H1 (cell line): ENCODE results near the gene NOL4L. TPM values are rescaled to one million over a fixed set of nuclear protein-coding genes. Genes with fewer than 3 reads are reported as not detected.

Source experiments
- CTCF ChIA-PET: fragments of 300-600 bp; sonication (Branson Sonifier 250); formaldehyde crosslinking; loops from one replicate; lab custom pipeline; 2021; ENCODE audit not compliant: partially characterized antibody; lab: Charles Lee
- POLR2A ChIA-PET: fragments of 300-600 bp; sonication (Branson Sonifier 250); formaldehyde crosslinking; loops from one replicate; lab custom pipeline; 2021; ENCODE audit warnings: inconsistent platforms; ENCODE audit not compliant: partially characterized antibody; lab: Charles Lee
- DNase-seq, 2 experiments: peaks; one replicate each; pipeline versions ENCODE4 v3.0.0 to v3.0.0-alpha.2; 2010 to 2022; ENCODE audit warnings: low spot score in 2 of 2, low read depth in 1 of 2, mixed read lengths in 1 of 2
- FAIRE-seq: peaks from 2 replicates; lab custom pipeline; 2011; peaks lifted over from hg19 to GRCh38; lab: Jason Lieb, UNC
- H2AFZ ChIP-seq: 2 replicates; pipeline ENCODE4 v1.8.1; 2012; ENCODE audit warnings: low read length, inconsistent platforms
- H2AK5ac ChIP-seq: 2 replicates; pipeline ENCODE4 v1.6.1; 2013; ENCODE audit warnings: low read depth, low read length
- H2BK120ac ChIP-seq: replicated peaks from 2 replicates; pipeline ENCODE3; 2013; ENCODE audit warnings: low read depth, low read length, inconsistent platforms
- H2BK12ac ChIP-seq: 2 replicates; pipeline ENCODE4 v1.6.1; 2013; ENCODE audit warnings: low read depth, low read length
- H2BK15ac ChIP-seq: 2 replicates; pipeline ENCODE4 v1.6.1; 2013; ENCODE audit warnings: low read length
- H2BK20ac ChIP-seq: 2 replicates; pipeline ENCODE4 v1.6.1; 2013; ENCODE audit warnings: low read length
- H2BK5ac ChIP-seq: 2 replicates; pipeline ENCODE4 v1.6.1; 2013; ENCODE audit warnings: low read depth, low read length
- H3K14ac ChIP-seq: 2 replicates; pipeline ENCODE4 v1.6.1; 2013; ENCODE audit warnings: inconsistent platforms; ENCODE audit not compliant: insufficient read length
- H3K18ac ChIP-seq: 2 replicates; pipeline ENCODE4 v1.6.1; 2013; ENCODE audit warnings: low read length; ENCODE audit errors: extremely low read depth
- H3K23ac ChIP-seq: 2 replicates; pipeline ENCODE4 v1.6.1; 2013; ENCODE audit warnings: inconsistent platforms; ENCODE audit not compliant: insufficient read length
- H3K23me2 ChIP-seq: 2 replicates; pipeline ENCODE4 v1.6.1; 2013; ENCODE audit warnings: low read depth, low read length
- H3K27ac ChIP-seq: 2 replicates; pipeline ENCODE4 v1.6.1; 2011; ENCODE audit warnings: low read depth, low read length, inconsistent platforms
- H3K27me3 ChIP-seq, 4 experiments: replicated peaks in 1 of 4; 1 replicate in 1 of 4; 2 replicates in 3 of 4; pipeline versions ENCODE4 v1.6.1 to v1.8.1; 2011 to 2013; ENCODE audit warnings: low read length in 3 of 4, mild to moderate bottlenecking in 3 of 4, inconsistent platforms in 2 of 4, mixed read lengths in 2 of 4, moderate library complexity in 1 of 4; ENCODE audit not compliant: control insufficient read depth in 3 of 4, insufficient read depth in 3 of 4; ENCODE audit errors: extremely low read depth in 1 of 4
- H3K36me3 ChIP-seq, 4 experiments: 2 replicates each; pipeline versions ENCODE4 v1.6.1 to v1.8.1; 2011 to 2013; ENCODE audit warnings: mild to moderate bottlenecking in 4 of 4, low read length in 3 of 4, moderate library complexity in 2 of 4, control low read depth in 1 of 4, inconsistent platforms in 1 of 4; ENCODE audit not compliant: insufficient read depth in 4 of 4, control insufficient read depth in 2 of 4
- H3K4ac ChIP-seq: replicated peaks from 2 replicates; pipeline ENCODE3; 2013; ENCODE audit warnings: low read length, low read depth, mixed read lengths, inconsistent platforms; ENCODE audit not compliant: insufficient read length
- H3K4me1 ChIP-seq, 4 experiments: replicated peaks in 1 of 4; 1 replicate in 1 of 4; 2 replicates in 3 of 4; pipeline versions ENCODE4 v1.6.1 to v1.8.1; 2011 to 2013; ENCODE audit warnings: low read length in 3 of 4, inconsistent platforms in 2 of 4, mixed read lengths in 1 of 4; ENCODE audit not compliant: insufficient read depth in 4 of 4, control insufficient read depth in 3 of 4
- H3K4me2 ChIP-seq, 2 experiments: 2 replicates each; pipeline versions ENCODE4 v1.6.1 to v1.8.1; 2011 to 2013; ENCODE audit warnings: low read depth in 2 of 2, low read length in 2 of 2, control low read depth in 1 of 2, inconsistent platforms in 1 of 2, mild to moderate bottlenecking in 1 of 2; ENCODE audit not compliant: insufficient read depth in 1 of 2
- H3K4me3 ChIP-seq, 4 experiments: fragments of 200-600, 300-600 bp in 1 of 4; sonication (generic), shearing (Covaris generic), sonication (Bioruptor Twin) in 1 of 4; 2 replicates each; pipeline versions ENCODE4 v1.5.1 to v1.8.1; 2011 to 2016; ENCODE audit warnings: low read length in 4 of 4, low read depth in 3 of 4, control low read depth in 2 of 4, inconsistent platforms in 2 of 4, mild to moderate bottlenecking in 2 of 4, mixed read lengths in 1 of 4, moderate library complexity in 1 of 4; ENCODE audit not compliant: insufficient read depth in 2 of 4; ENCODE audit errors: extremely low read depth in 1 of 4
- H3K56ac ChIP-seq: replicated peaks from 2 replicates; pipeline ENCODE3; 2013; ENCODE audit warnings: low read depth, mild to moderate bottlenecking, mixed read lengths, low read length, inconsistent platforms; ENCODE audit not compliant: insufficient read length
- H3K79me1 ChIP-seq: 2 replicates; pipeline ENCODE4 v1.6.1; 2013; ENCODE audit warnings: low read depth, low read length, control low read depth
- H3K79me2 ChIP-seq, 2 experiments: 2 replicates each; pipeline versions ENCODE4 v1.6.1 to v1.8.1; 2012 to 2013; ENCODE audit warnings: low read length in 2 of 2, mild to moderate bottlenecking in 2 of 2, inconsistent platforms in 1 of 2; ENCODE audit not compliant: insufficient read depth in 2 of 2, control insufficient read depth in 1 of 2
- H3K9ac ChIP-seq, 4 experiments: replicated peaks in 1 of 4; 1 replicate in 1 of 4; 2 replicates in 3 of 4; pipeline versions ENCODE4 v1.6.1 to v1.8.1; 2011 to 2013; ENCODE audit warnings: low read depth in 3 of 4, low read length in 3 of 4, control low read depth in 2 of 4, mild to moderate bottlenecking in 2 of 4, moderate library complexity in 2 of 4, inconsistent platforms in 1 of 4; ENCODE audit errors: extremely low read depth in 1 of 4
- H3K9me3 ChIP-seq, 2 experiments: 2 replicates each; pipeline versions ENCODE4 v1.6.1 to v1.8.1; 2012 to 2013; ENCODE audit warnings: mild to moderate bottlenecking in 2 of 2, moderate library complexity in 2 of 2, control low read depth in 1 of 2, inconsistent platforms in 1 of 2, low read depth in 1 of 2, low read length in 1 of 2, mixed read lengths in 1 of 2; ENCODE audit not compliant: insufficient read depth in 2 of 2
- H4K20me1 ChIP-seq, 2 experiments: replicated peaks in 1 of 2; 2 replicates each; pipeline versions ENCODE3 to v1.8.1; 2011 to 2013; ENCODE audit warnings: inconsistent platforms in 2 of 2, low read length in 2 of 2, mild to moderate bottlenecking in 1 of 2; ENCODE audit not compliant: insufficient read depth in 2 of 2, control insufficient read depth in 1 of 2
- H4K5ac ChIP-seq: 2 replicates; pipeline ENCODE4 v1.6.1; 2013; ENCODE audit warnings: low read length, low read depth, mixed read lengths, inconsistent platforms; ENCODE audit not compliant: insufficient read length
- H4K8ac ChIP-seq: 2 replicates; pipeline ENCODE4 v1.8.0; 2013; ENCODE audit warnings: mild to moderate bottlenecking, moderate library complexity, low read length, inconsistent platforms; ENCODE audit not compliant: insufficient read depth; ENCODE audit errors: extremely low read depth
- H4K91ac ChIP-seq: replicated peaks from 2 replicates; pipeline ENCODE3; 2013; ENCODE audit warnings: low read length, mixed read lengths, inconsistent platforms; ENCODE audit not compliant: insufficient read length
- EZH2 ChIP-seq: fragments of 200-600 bp; sonication (generic); IDR thresholded peaks from 2 replicates; pipeline ENCODE4 v1.7.1; 2012; ENCODE audit warnings: low read depth, mild to moderate bottlenecking, moderate library complexity, low read length, inconsistent platforms; ENCODE audit not compliant: severe bottlenecking
- JUN ChIP-seq: IDR thresholded peaks from 2 replicates; pipeline ENCODE4 v1.6.1; 2011; ENCODE audit warnings: low read depth, mild to moderate bottlenecking, improper control_type of control experiment, low read length
- RBBP5 ChIP-seq: IDR thresholded peaks from 2 replicates; pipeline ENCODE4 v1.7.1; 2012; ENCODE audit warnings: low read depth, mild to moderate bottlenecking, inconsistent platforms, low read length, moderate library complexity, borderline replicate concordance
- TCF12 ChIP-seq: IDR thresholded peaks from 2 replicates; pipeline ENCODE4 v1.6.1; 2011; ENCODE audit warnings: low read depth, mild to moderate bottlenecking, low read length
- YY1 ChIP-seq: IDR thresholded peaks from 2 replicates; pipeline ENCODE4 v1.6.1; 2011; ENCODE audit warnings: low read depth, mild to moderate bottlenecking, low read length
- WGBS, 2 experiments: shearing (Covaris generic) in 1 of 2; methylation state at CpG; one replicate each; pipeline versions ENCODE4 v1.1.6 to v1.1.7; 2013 to 2015; ENCODE audit warnings: low lambda C conversion rate in 2 of 2, mixed read lengths in 2 of 2, inconsistent platforms in 1 of 2, low coverage in 1 of 2, missing lambda C conversion rate in 1 of 2; ENCODE audit not compliant: insufficient replicate concordance in 2 of 2, insufficient coverage in 1 of 2, insufficient read length in 1 of 2; ENCODE audit errors: extremely low coverage in 1 of 2, missing lambda C conversion rate in 1 of 2; 5-methylcytosine and 5-hydroxymethylcytosine counted together
- polyA plus RNA-seq, 7 experiments: library from polyadenylated mRNA; depleted of rRNA in 3 of 7; stranded (reverse) in 5 of 7; unstranded in 2 of 7; fragments of >200 nt in 5 of 7; fragments of 200-250 nt in 2 of 7; gene quantifications; 1 replicate in 5 of 7; 2 replicates in 1 of 7; 4 replicates in 1 of 7; pipeline versions ENCODE4 v1.2.1 to v1.2.3, GENCODE V29; 2011 to 2013; ENCODE audit warnings: missing spikeins in 2 of 7, mixed read lengths in 2 of 7
- total RNA-seq: library from RNA; stranded (reverse); fragmentation: NEBNext Ultra II Directional; extraction: Animal tissue kit (Norgen Biotek cat#: 25700); gene quantifications from 2 replicates; pipeline ENCODE4 v1.2.1, GENCODE V29; 2021
- TF ChIP-seq, protein P1 (sequence below): IDR thresholded peaks from 2 replicates; pipeline ENCODE4 v1.6.1; 2012; ENCODE audit warnings: low read length, inconsistent platforms

Gene NOL4L
- total and polyA plus RNA-seq, 2 of the 8 experiments (the other 6 are each of a cell fraction or from before 2014, with no cell fraction given), result 15.3 to 23.7 TPM

DNA sequence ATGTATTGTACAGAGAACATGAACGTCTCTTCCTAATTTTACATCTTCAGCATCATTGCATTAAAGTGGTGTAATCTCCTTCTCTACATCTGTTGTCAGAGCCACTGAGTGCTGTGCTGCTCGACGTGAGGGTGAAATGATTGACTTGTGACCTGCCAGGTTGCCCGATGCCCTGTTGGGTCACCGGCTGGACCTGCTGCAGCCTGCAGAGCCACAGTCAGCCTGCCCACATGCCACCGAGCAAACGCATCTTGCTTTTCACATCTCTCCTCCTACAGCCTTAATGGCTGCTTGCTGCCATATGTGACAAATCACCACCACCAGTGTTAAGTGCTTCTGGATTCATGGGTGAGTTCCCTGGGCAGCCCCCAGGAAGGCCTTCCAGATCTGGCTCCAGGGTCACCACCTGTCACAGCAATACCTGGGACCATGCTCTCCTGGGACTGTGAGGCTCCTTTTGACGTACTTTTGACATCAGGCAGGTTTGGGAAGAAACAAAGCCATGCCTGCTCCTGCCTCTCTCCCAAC lies 146.7 kb downstream of the NOL4L start:
- TF ChIP-seq, protein P1, sequence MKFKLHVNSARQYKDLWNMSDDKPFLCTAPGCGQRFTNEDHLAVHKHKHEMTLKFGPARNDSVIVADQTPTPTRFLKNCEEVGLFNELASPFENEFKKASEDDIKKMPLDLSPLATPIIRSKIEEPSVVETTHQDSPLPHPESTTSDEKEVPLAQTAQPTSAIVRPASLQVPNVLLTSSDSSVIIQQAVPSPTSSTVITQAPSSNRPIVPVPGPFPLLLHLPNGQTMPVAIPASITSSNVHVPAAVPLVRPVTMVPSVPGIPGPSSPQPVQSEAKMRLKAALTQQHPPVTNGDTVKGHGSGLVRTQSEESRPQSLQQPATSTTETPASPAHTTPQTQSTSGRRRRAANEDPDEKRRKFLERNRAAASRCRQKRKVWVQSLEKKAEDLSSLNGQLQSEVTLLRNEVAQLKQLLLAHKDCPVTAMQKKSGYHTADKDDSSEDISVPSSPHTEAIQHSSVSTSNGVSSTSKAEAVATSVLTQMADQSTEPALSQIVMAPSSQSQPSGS, result no peak
- TF ChIP-seq TCF12, result no peak
- no peak for TF ChIP-seq JUN
- no peak for TF ChIP-seq YY1
- TF ChIP-seq EZH2, result no peak
- TF ChIP-seq RBBP5, result no peak
- Histone ChIP-seq H3K4ac (no peak overlapping the region), H2AFZ (no peak overlapping the region), H2BK120ac (no peak overlapping the region), H4K5ac (no peak overlapping the region), H2BK5ac (no peak overlapping the region), H3K27me3 (no peaks in the 10 kb centered on the region), H3K4me2 (no peak overlapping the region), H3K4me3 (no peak overlapping the region), H3K9me3 (no peaks in the 10 kb centered on the region), H3K9ac (no peak overlapping the region), H3K79me1 (no peaks in the 10 kb centered on the region; the same call in 1 of the 2 replicates), H3K27ac (no peak overlapping the region), H3K23me2 (no peaks in the 10 kb centered on the region), H2BK20ac (no peak overlapping the region), H3K56ac (no peak overlapping the region), H2BK15ac (no peak overlapping the region), H3K4me1 (peaks cover 0 to 3% (median 0%) of the 10 kb centered on the region in 4 experiments; a peak in 1 of 7 replicates), H4K20me1 (peaks cover 2 to 9% of the 10 kb centered on the region in 2 experiments), H3K14ac (no peak overlapping the region), H4K91ac (no peak overlapping the region), H4K8ac (no peak overlapping the region; the same call in 1 of the 2 replicates), H2AK5ac (no peak overlapping the region), H3K23ac (no peak overlapping the region), H2BK12ac (no peak overlapping the region), H3K79me2 (no peaks in the 10 kb centered on the region), H3K36me3 (peaks cover 3 to 27% (median 15%) of the 10 kb centered on the region in 4 experiments; a peak in 5 of 8 replicates), H3K18ac (no peak overlapping the region)
- FAIRE-seq, result no peak
- WGBS, 2 experiments, result 96% methylated on average over 8 of the region's 8 CpGs; no CpG with 5 or more reads in 1 of the 2 experiments
- no peak for DNase-seq
- ChIA-PET CTCF (interaction anchor here (0.5 to 1.4 kb wide), 2 partner anchors 12 to 227 kb away, joined by 4 read pairs; no protein-coding TSS in a partner anchor), POLR2A (no interaction called here)
